H1 (cell line): ENCODE data around the gene TIGD1. TPM values are rescaled to one million over a fixed set of nuclear protein-coding genes. Genes with fewer than 3 reads are reported as not detected.

Source experiments
- CTCF ChIA-PET: fragments of 300-600 bp; sonication (Branson Sonifier 250); formaldehyde crosslinking; loops from one replicate; lab custom pipeline; 2021; ENCODE audit not compliant: partially characterized antibody; lab: Charles Lee
- POLR2A ChIA-PET: fragments of 300-600 bp; sonication (Branson Sonifier 250); formaldehyde crosslinking; loops from one replicate; lab custom pipeline; 2021; ENCODE audit warnings: inconsistent platforms; ENCODE audit not compliant: partially characterized antibody; lab: Charles Lee
- DNase-seq, 2 experiments: peaks; one replicate each; pipeline versions ENCODE4 v3.0.0 to v3.0.0-alpha.2; 2010 to 2022; ENCODE audit warnings: low spot score in 2 of 2, low read depth in 1 of 2, mixed read lengths in 1 of 2
- FAIRE-seq: peaks from 2 replicates; lab custom pipeline; 2011; peaks lifted over from hg19 to GRCh38; lab: Jason Lieb, UNC
- H2AFZ ChIP-seq: 2 replicates; pipeline ENCODE4 v1.8.1; 2012; ENCODE audit warnings: low read length, inconsistent platforms
- H2AK5ac ChIP-seq: 2 replicates; pipeline ENCODE4 v1.6.1; 2013; ENCODE audit warnings: low read depth, low read length
- H2BK120ac ChIP-seq: replicated peaks from 2 replicates; pipeline ENCODE3; 2013; ENCODE audit warnings: low read depth, low read length, inconsistent platforms
- H2BK12ac ChIP-seq: 2 replicates; pipeline ENCODE4 v1.6.1; 2013; ENCODE audit warnings: low read depth, low read length
- H2BK15ac ChIP-seq: 2 replicates; pipeline ENCODE4 v1.6.1; 2013; ENCODE audit warnings: low read length
- H2BK20ac ChIP-seq: 2 replicates; pipeline ENCODE4 v1.6.1; 2013; ENCODE audit warnings: low read length
- H2BK5ac ChIP-seq: 2 replicates; pipeline ENCODE4 v1.6.1; 2013; ENCODE audit warnings: low read depth, low read length
- H3K14ac ChIP-seq: 2 replicates; pipeline ENCODE4 v1.6.1; 2013; ENCODE audit warnings: inconsistent platforms; ENCODE audit not compliant: insufficient read length
- H3K18ac ChIP-seq: 2 replicates; pipeline ENCODE4 v1.6.1; 2013; ENCODE audit warnings: low read length; ENCODE audit errors: extremely low read depth
- H3K23ac ChIP-seq: 2 replicates; pipeline ENCODE4 v1.6.1; 2013; ENCODE audit warnings: inconsistent platforms; ENCODE audit not compliant: insufficient read length
- H3K23me2 ChIP-seq: 2 replicates; pipeline ENCODE4 v1.6.1; 2013; ENCODE audit warnings: low read depth, low read length
- H3K27ac ChIP-seq: 2 replicates; pipeline ENCODE4 v1.6.1; 2011; ENCODE audit warnings: low read depth, low read length, inconsistent platforms
- H3K27me3 ChIP-seq, 4 experiments: replicated peaks in 1 of 4; 1 replicate in 1 of 4; 2 replicates in 3 of 4; pipeline versions ENCODE4 v1.6.1 to v1.8.1; 2011 to 2013; ENCODE audit warnings: low read length in 3 of 4, mild to moderate bottlenecking in 3 of 4, inconsistent platforms in 2 of 4, mixed read lengths in 2 of 4, moderate library complexity in 1 of 4; ENCODE audit not compliant: control insufficient read depth in 3 of 4, insufficient read depth in 3 of 4; ENCODE audit errors: extremely low read depth in 1 of 4
- H3K36me3 ChIP-seq, 4 experiments: 2 replicates each; pipeline versions ENCODE4 v1.6.1 to v1.8.1; 2011 to 2013; ENCODE audit warnings: mild to moderate bottlenecking in 4 of 4, low read length in 3 of 4, moderate library complexity in 2 of 4, control low read depth in 1 of 4, inconsistent platforms in 1 of 4; ENCODE audit not compliant: insufficient read depth in 4 of 4, control insufficient read depth in 2 of 4
- H3K4ac ChIP-seq: replicated peaks from 2 replicates; pipeline ENCODE3; 2013; ENCODE audit warnings: low read length, low read depth, mixed read lengths, inconsistent platforms; ENCODE audit not compliant: insufficient read length
- H3K4me1 ChIP-seq, 4 experiments: replicated peaks in 1 of 4; 1 replicate in 1 of 4; 2 replicates in 3 of 4; pipeline versions ENCODE4 v1.6.1 to v1.8.1; 2011 to 2013; ENCODE audit warnings: low read length in 3 of 4, inconsistent platforms in 2 of 4, mixed read lengths in 1 of 4; ENCODE audit not compliant: insufficient read depth in 4 of 4, control insufficient read depth in 3 of 4
- H3K4me2 ChIP-seq, 2 experiments: 2 replicates each; pipeline versions ENCODE4 v1.6.1 to v1.8.1; 2011 to 2013; ENCODE audit warnings: low read depth in 2 of 2, low read length in 2 of 2, control low read depth in 1 of 2, inconsistent platforms in 1 of 2, mild to moderate bottlenecking in 1 of 2; ENCODE audit not compliant: insufficient read depth in 1 of 2
- H3K4me3 ChIP-seq, 4 experiments: fragments of 200-600, 300-600 bp in 1 of 4; sonication (generic), shearing (Covaris generic), sonication (Bioruptor Twin) in 1 of 4; 2 replicates each; pipeline versions ENCODE4 v1.5.1 to v1.8.1; 2011 to 2016; ENCODE audit warnings: low read length in 4 of 4, low read depth in 3 of 4, control low read depth in 2 of 4, inconsistent platforms in 2 of 4, mild to moderate bottlenecking in 2 of 4, mixed read lengths in 1 of 4, moderate library complexity in 1 of 4; ENCODE audit not compliant: insufficient read depth in 2 of 4; ENCODE audit errors: extremely low read depth in 1 of 4
- H3K56ac ChIP-seq: replicated peaks from 2 replicates; pipeline ENCODE3; 2013; ENCODE audit warnings: low read depth, mild to moderate bottlenecking, mixed read lengths, low read length, inconsistent platforms; ENCODE audit not compliant: insufficient read length
- H3K79me1 ChIP-seq: 2 replicates; pipeline ENCODE4 v1.6.1; 2013; ENCODE audit warnings: low read depth, low read length, control low read depth
- H3K79me2 ChIP-seq, 2 experiments: 2 replicates each; pipeline versions ENCODE4 v1.6.1 to v1.8.1; 2012 to 2013; ENCODE audit warnings: low read length in 2 of 2, mild to moderate bottlenecking in 2 of 2, inconsistent platforms in 1 of 2; ENCODE audit not compliant: insufficient read depth in 2 of 2, control insufficient read depth in 1 of 2
- H3K9ac ChIP-seq, 4 experiments: replicated peaks in 1 of 4; 1 replicate in 1 of 4; 2 replicates in 3 of 4; pipeline versions ENCODE4 v1.6.1 to v1.8.1; 2011 to 2013; ENCODE audit warnings: low read depth in 3 of 4, low read length in 3 of 4, control low read depth in 2 of 4, mild to moderate bottlenecking in 2 of 4, moderate library complexity in 2 of 4, inconsistent platforms in 1 of 4; ENCODE audit errors: extremely low read depth in 1 of 4
- H3K9me3 ChIP-seq, 2 experiments: 2 replicates each; pipeline versions ENCODE4 v1.6.1 to v1.8.1; 2012 to 2013; ENCODE audit warnings: mild to moderate bottlenecking in 2 of 2, moderate library complexity in 2 of 2, control low read depth in 1 of 2, inconsistent platforms in 1 of 2, low read depth in 1 of 2, low read length in 1 of 2, mixed read lengths in 1 of 2; ENCODE audit not compliant: insufficient read depth in 2 of 2
- H4K20me1 ChIP-seq, 2 experiments: replicated peaks in 1 of 2; 2 replicates each; pipeline versions ENCODE3 to v1.8.1; 2011 to 2013; ENCODE audit warnings: inconsistent platforms in 2 of 2, low read length in 2 of 2, mild to moderate bottlenecking in 1 of 2; ENCODE audit not compliant: insufficient read depth in 2 of 2, control insufficient read depth in 1 of 2
- H4K5ac ChIP-seq: 2 replicates; pipeline ENCODE4 v1.6.1; 2013; ENCODE audit warnings: low read length, low read depth, mixed read lengths, inconsistent platforms; ENCODE audit not compliant: insufficient read length
- H4K8ac ChIP-seq: 2 replicates; pipeline ENCODE4 v1.8.0; 2013; ENCODE audit warnings: mild to moderate bottlenecking, moderate library complexity, low read length, inconsistent platforms; ENCODE audit not compliant: insufficient read depth; ENCODE audit errors: extremely low read depth
- H4K91ac ChIP-seq: replicated peaks from 2 replicates; pipeline ENCODE3; 2013; ENCODE audit warnings: low read length, mixed read lengths, inconsistent platforms; ENCODE audit not compliant: insufficient read length
- ASH2L ChIP-seq: fragments of 200-600, 300-600 bp; sonication (generic); IDR thresholded peaks from one replicate; pipeline ENCODE4 v1.7.1; 2017; ENCODE audit warnings: low read length
- ATF2 ChIP-seq: IDR thresholded peaks from 2 replicates; pipeline ENCODE4 v1.6.1; 2012; ENCODE audit warnings: low read length, inconsistent platforms
- EGR1 ChIP-seq: IDR thresholded peaks from 2 replicates; pipeline ENCODE4 v1.6.1; 2011; ENCODE audit warnings: low read depth, low read length, borderline replicate concordance
- GABPA ChIP-seq: IDR thresholded peaks from 2 replicates; pipeline ENCODE4 v1.6.1; 2011; ENCODE audit warnings: mild to moderate bottlenecking, low read length, moderate library complexity, borderline replicate concordance; ENCODE audit not compliant: insufficient read depth
- MAFK ChIP-seq: IDR thresholded peaks from 2 replicates; pipeline ENCODE4 v1.6.1; 2012; ENCODE audit warnings: low read depth, mild to moderate bottlenecking, improper control_type of control experiment, low read length
- RAD21 ChIP-seq, 2 experiments: IDR thresholded peaks in 1 of 2; conservative IDR thresholded peaks in 1 of 2; 2 replicates each; pipeline ENCODE4 v1.6.1; 2011; ENCODE audit warnings: low read depth in 2 of 2, low read length in 2 of 2, improper control_type of control experiment in 1 of 2, inconsistent platforms in 1 of 2, mild to moderate bottlenecking in 1 of 2, moderate library complexity in 1 of 2
- RFX5 ChIP-seq: IDR thresholded peaks from 2 replicates; pipeline ENCODE4 v1.6.1; 2011; ENCODE audit warnings: low read depth, low read length, improper control_type of control experiment, borderline replicate concordance
- RXRA ChIP-seq: IDR thresholded peaks from 2 replicates; pipeline ENCODE4 v1.6.1; 2011; ENCODE audit warnings: low read depth, mild to moderate bottlenecking, low read length, moderate library complexity; ENCODE audit not compliant: insufficient read depth
- YY1 ChIP-seq: IDR thresholded peaks from 2 replicates; pipeline ENCODE4 v1.6.1; 2011; ENCODE audit warnings: low read depth, mild to moderate bottlenecking, low read length
- WGBS, 2 experiments: shearing (Covaris generic) in 1 of 2; methylation state at CpG; one replicate each; pipeline versions ENCODE4 v1.1.6 to v1.1.7; 2013 to 2015; ENCODE audit warnings: low lambda C conversion rate in 2 of 2, mixed read lengths in 2 of 2, inconsistent platforms in 1 of 2, low coverage in 1 of 2, missing lambda C conversion rate in 1 of 2; ENCODE audit not compliant: insufficient replicate concordance in 2 of 2, insufficient coverage in 1 of 2, insufficient read length in 1 of 2; ENCODE audit errors: extremely low coverage in 1 of 2, missing lambda C conversion rate in 1 of 2; 5-methylcytosine and 5-hydroxymethylcytosine counted together
- polyA plus RNA-seq, 7 experiments: library from polyadenylated mRNA; depleted of rRNA in 3 of 7; stranded (reverse) in 5 of 7; unstranded in 2 of 7; fragments of >200 nt in 5 of 7; fragments of 200-250 nt in 2 of 7; gene quantifications; 1 replicate in 5 of 7; 2 replicates in 1 of 7; 4 replicates in 1 of 7; pipeline versions ENCODE4 v1.2.1 to v1.2.3, GENCODE V29; 2011 to 2013; ENCODE audit warnings: missing spikeins in 2 of 7, mixed read lengths in 2 of 7
- total RNA-seq: library from RNA; stranded (reverse); fragmentation: NEBNext Ultra II Directional; extraction: Animal tissue kit (Norgen Biotek cat#: 25700); gene quantifications from 2 replicates; pipeline ENCODE4 v1.2.1, GENCODE V29; 2021

TIGD1 gene
- total and polyA plus RNA-seq, 2 of the 8 experiments (the other 6 are each of a cell fraction or from before 2014, with no cell fraction given) = 4.7 to 8.3 TPM

GRCh38 chr2:232524771-232525170 is 25.6 kb downstream of the TIGD1 start:
- Histone ChIP-seq H3K36me3 (no peaks in the 10 kb centered on the region), H2BK5ac (no peak overlapping the region), H3K23ac (no peak overlapping the region), H2AK5ac (no peak overlapping the region), H3K9me3 (no peaks in the 10 kb centered on the region), H3K4me3 (0 out of 8 replicates have a peak overlapping the region, but pooled peaks of 1 of the 4 experiments have one; percentile 60), H2BK120ac (no peak overlapping the region), H2AFZ (no peak overlapping the region), H4K8ac (no peak overlapping the region; the same call in 1 of the 2 replicates), H3K14ac (no peak overlapping the region), H3K4ac (no peak overlapping the region), H3K4me1 (peaks cover 0 to 22% (median 9%) of the 10 kb centered on the region in 4 experiments; a peak in 6 of 7 replicates), H2BK15ac (no peak overlapping the region), H3K27ac (no peak overlapping the region), H3K27me3 (peaks cover 19 to 48% (median 37%) of the 10 kb centered on the region in 4 experiments), H2BK12ac (no peak overlapping the region), H3K18ac (no peak overlapping the region), H3K79me2 (no peaks in the 10 kb centered on the region), H3K23me2 (peaks cover 10% of the 10 kb centered on the region; the same call in 1 of the 2 replicates), H4K5ac (no peak overlapping the region), H3K79me1 (no peaks in the 10 kb centered on the region), H3K9ac (no peak overlapping the region), H4K20me1 (peaks cover 3 to 4% of the 10 kb centered on the region in 2 experiments), H4K91ac (no peak overlapping the region), H3K4me2 (peak overlapping the region in 1 of 2 experiments; percentile 84; a peak in 1 of 4 replicates), H3K56ac (no peak overlapping the region), H2BK20ac (no peak overlapping the region)
- 85% methylated on average over 2 of the region's 6 CpGs; no CpG with 5 or more reads in 1 of the 2 experiments for WGBS, 2 experiments
- no peak for DNase-seq
- POLR2A ChIA-PET = interaction anchor here (1.6 kb wide), 1 partner anchor 80 kb away, joined by 5 read pairs; no protein-coding TSS in a partner anchor
- CTCF ChIA-PET = interaction anchor here (1.1 to 10.6 kb wide), 11 partner anchors 9 to 192 kb away, joined by 3 to 176 read pairs (median 13); no protein-coding TSS in a partner anchor
- FAIRE-seq = no peak
- no peak for TF ChIP-seq ATF2
- no peak for TF ChIP-seq EGR1
- no peak for TF ChIP-seq RXRA
- no peak for TF ChIP-seq MAFK
- TF ChIP-seq RAD21 (IDR thresholded peaks at IDR 0.05 in 1 of 2, conservative IDR thresholded peaks at IDR 0.05 in 1 of 2; ENCODE audit: low read depth in 2 of 2, low read length in 2 of 2) = no peak
- TF ChIP-seq GABPA = no peak
- TF ChIP-seq RFX5 = no peak
- no peak for TF ChIP-seq YY1
- TF ChIP-seq ASH2L = no peak
